Lower lobe of right lung (tissue), 2 donors: ENCODE data around the gene TMEM37. TPM values are rescaled to one million over a fixed set of nuclear protein-coding genes. Genes with fewer than 3 reads are reported as not detected.

Experiments
- ATAC-seq, 2 donors: fragments of 200-7000 bp; cut with Tn5 transposase; one replicate each; pipeline ENCODE4 v1.9.1; 2020 to 2022; ENCODE audit warnings: mild to moderate bottlenecking in 2 of 2, moderate library complexity in 2 of 2
- DNase-seq: peaks from one replicate; pipeline ENCODE4 v3.0.0-alpha.2; 2020
- H3K27ac ChIP-seq: fragments of 200-600 bp; one replicate; pipeline ENCODE4 v1.8.0; 2022
- H3K27me3 ChIP-seq: fragments of 200-600 bp; one replicate; pipeline ENCODE4 v1.8.0; 2022; ENCODE audit warnings: low read depth
- H3K36me3 ChIP-seq: fragments of 200-600 bp; one replicate; pipeline ENCODE4 v1.8.0; 2022; ENCODE audit warnings: mild to moderate bottlenecking
- H3K4me1 ChIP-seq: fragments of 200-600 bp; one replicate; pipeline ENCODE4 v1.8.0; 2022
- H3K4me3 ChIP-seq: fragments of 200-600 bp; one replicate; pipeline ENCODE4 v1.8.0; 2022; ENCODE audit warnings: mild to moderate bottlenecking
- H3K9me3 ChIP-seq: fragments of 200-600 bp; one replicate; pipeline ENCODE4 v1.8.0; 2022
- intact Hi-C: fragments of 100-400 bp; cut with DNase I; formaldehyde crosslinking; loops from one replicate; pipeline ENCODE4 v1.11.0; 2022
- total RNA-seq: library from RNA; stranded (reverse); fragmentation: NEBNext Ultra II Directional; extraction: Animal tissue kit (Norgen Biotek cat#: 25700); gene quantifications from one replicate; pipeline ENCODE4 v1.2.1, GENCODE V29; 2021
- TF ChIP-seq, protein P1 (sequence below): fragments of 200-600 bp; IDR thresholded peaks from one replicate; pipeline ENCODE4 v1.8.0; 2022; ENCODE audit warnings: antibody characterized with exemption, mild to moderate bottlenecking
- donor health status: DM: no; HTN: yes; CAD: no; lungs with severe emphysema.

TMEM37 gene
- total RNA-seq, 1 donor from 2014 or later = 21.7 TPM

DNA sequence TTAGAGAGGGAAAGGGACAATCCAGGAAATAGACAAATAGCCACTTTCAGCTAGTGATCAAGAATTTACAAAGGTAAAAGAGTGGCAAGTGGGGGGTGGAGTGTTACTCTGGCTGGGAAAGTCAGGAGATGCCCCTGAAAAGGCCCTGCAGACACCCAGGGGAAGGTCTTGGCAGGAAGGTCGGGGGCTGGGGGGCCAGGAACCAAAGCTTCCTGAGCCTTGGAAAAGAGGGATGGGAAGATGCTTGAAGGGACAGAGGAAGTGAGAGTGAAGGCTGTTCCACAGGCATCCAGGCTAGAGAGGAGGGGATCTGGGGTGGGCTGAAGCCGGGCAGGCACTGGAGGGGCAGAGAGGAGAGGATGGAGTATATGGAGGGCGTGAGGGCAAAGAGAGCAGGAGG is 3.9 kb upstream of the TMEM37 start:
- Histone ChIP-seq H3K36me3 (no peaks in the 10 kb centered on the region), H3K4me3 (no peak overlapping the region), H3K9me3 (no peaks in the 10 kb centered on the region), H3K4me1 (peaks cover 62% of the 10 kb centered on the region), H3K27me3 (no peaks in the 10 kb centered on the region), H3K27ac (no peak overlapping the region)
- TF ChIP-seq, protein P1, sequence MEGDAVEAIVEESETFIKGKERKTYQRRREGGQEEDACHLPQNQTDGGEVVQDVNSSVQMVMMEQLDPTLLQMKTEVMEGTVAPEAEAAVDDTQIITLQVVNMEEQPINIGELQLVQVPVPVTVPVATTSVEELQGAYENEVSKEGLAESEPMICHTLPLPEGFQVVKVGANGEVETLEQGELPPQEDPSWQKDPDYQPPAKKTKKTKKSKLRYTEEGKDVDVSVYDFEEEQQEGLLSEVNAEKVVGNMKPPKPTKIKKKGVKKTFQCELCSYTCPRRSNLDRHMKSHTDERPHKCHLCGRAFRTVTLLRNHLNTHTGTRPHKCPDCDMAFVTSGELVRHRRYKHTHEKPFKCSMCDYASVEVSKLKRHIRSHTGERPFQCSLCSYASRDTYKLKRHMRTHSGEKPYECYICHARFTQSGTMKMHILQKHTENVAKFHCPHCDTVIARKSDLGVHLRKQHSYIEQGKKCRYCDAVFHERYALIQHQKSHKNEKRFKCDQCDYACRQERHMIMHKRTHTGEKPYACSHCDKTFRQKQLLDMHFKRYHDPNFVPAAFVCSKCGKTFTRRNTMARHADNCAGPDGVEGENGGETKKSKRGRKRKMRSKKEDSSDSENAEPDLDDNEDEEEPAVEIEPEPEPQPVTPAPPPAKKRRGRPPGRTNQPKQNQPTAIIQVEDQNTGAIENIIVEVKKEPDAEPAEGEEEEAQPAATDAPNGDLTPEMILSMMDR = no peak
- DNase-seq = no peak
- intact Hi-C loops = no loop called here
- no peak for ATAC-seq

DNA sequence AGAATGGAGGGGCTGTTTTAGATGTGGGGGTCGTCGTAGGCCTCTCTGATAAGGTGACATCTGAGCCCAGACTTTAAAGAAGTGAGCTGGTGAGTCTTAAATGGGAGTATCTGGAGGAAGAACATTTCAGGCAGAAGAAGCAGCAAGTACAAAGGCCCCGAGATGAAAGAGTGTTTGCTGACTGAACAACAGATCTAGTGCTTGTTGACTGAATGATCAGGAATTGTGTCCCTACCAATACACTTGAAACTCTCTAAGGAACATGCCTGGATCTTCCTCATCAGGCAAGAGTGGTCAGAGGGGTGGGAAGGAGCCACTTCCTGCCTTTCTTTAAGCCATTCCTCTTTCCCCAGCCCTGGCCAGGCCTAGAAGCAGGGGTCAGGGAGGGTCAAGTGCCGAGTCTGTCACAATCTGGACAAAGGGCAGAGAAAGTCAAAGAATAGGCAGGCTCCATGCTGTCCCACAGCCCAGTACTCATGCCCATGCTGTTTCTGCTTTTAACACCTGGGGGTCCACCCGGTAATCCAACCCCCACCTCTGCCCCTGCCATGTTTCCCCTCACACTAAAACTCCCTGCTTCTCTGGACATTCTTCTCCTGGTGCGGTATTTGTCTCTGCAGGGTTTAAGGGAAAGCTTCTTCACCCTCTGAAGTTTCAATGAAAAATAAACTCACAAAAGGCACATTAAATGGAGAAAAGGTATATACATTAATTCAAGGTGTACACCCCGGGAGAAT is 3.0 kb upstream of the TMEM37 start:
- ATAC-seq (peak in 1 of 2 donors; percentile 4), DNase-seq (peak; percentile 68)
- peaks cover 71% of the 10 kb centered on the region for H3K4me1 ChIP-seq
- TF ChIP-seq, protein P1 = no peak
- no peaks in the 10 kb centered on the region for H3K9me3 ChIP-seq
- no peaks in the 10 kb centered on the region for H3K36me3 ChIP-seq
- no peaks in the 10 kb centered on the region for H3K27me3 ChIP-seq
- no peak overlapping the region for H3K4me3 ChIP-seq
- H3K27ac ChIP-seq = peak overlapping the region; percentile 31
- intact Hi-C loops = no loop called here

DNA sequence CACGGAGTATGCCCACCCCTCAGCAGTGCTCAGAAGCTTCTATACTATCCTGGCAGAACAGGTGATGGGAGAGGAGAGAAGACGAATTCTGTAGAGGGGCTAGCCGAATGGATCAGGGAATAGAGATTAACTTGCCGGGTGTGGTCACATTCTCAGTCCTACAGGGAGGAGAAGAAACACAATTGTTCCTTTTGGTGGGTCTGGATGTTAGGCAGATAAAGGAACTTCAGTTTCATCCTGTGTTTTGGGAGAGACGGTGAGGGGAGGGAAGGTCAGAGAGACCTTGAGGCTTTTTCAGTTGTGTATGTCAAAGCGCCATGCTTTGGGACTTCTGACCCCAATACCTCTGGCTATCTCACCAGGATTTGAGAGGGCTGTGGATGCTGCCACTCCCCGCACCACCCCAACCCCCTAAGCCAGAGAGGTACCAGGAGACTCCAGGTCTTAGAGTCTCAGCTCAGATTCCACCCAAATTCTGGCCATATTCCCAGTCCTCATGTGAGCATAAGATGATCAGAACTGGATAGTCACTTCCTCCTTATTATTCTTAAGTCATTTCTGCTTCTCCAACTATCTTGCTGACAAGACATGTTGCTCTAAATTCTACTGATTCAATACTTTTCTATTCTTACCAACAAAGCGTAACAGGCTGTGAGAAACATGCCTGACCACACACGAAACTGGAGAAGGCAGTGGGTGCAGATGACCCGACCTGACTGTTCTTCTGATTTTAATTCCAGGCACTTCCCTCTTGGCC is 2.3 kb upstream of the TMEM37 start:
- ATAC-seq (no peak), DNase-seq (no peak)
- Histone ChIP-seq H3K27ac (peak overlapping the region; percentile 31), H3K9me3 (no peaks in the 10 kb centered on the region), H3K4me3 (no peak overlapping the region), H3K4me1 (peaks cover 79% of the 10 kb centered on the region), H3K36me3 (no peaks in the 10 kb centered on the region), H3K27me3 (no peaks in the 10 kb centered on the region)
- intact Hi-C loops = no loop called here
- TF ChIP-seq, protein P1 = no peak

DNA sequence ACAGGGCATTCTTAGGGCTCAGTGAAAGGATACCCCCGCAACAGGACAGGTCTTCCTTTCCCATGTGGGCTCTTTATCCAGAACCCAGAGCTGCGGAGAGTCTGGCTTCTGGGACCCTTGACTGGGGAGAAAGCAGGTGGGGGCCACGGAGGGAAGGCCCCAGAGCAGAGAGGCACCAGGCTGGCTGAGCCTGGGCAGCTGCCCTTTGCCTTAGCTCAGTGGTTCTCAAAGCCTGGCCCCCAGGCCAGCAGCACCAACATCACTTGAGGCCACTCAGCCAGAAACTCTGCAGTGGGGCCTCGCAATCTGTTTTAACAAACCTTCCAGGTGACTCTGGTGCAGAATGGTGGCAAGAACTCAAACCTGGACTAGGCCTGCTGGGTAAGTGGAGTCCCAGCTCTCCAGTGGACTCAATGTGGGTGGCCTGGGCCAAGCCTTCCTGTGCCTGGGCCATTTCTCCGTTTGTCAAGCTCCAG is 1.6 kb upstream of the TMEM37 start:
- Histone ChIP-seq H3K4me1 (peaks cover 85% of the 10 kb centered on the region), H3K4me3 (no peak overlapping the region), H3K27ac (no peak overlapping the region), H3K36me3 (no peaks in the 10 kb centered on the region), H3K9me3 (no peaks in the 10 kb centered on the region), H3K27me3 (no peaks in the 10 kb centered on the region)
- no peak for ATAC-seq
- intact Hi-C loops = no loop called here
- no peak for DNase-seq
- TF ChIP-seq, protein P1 = no peak

DNA sequence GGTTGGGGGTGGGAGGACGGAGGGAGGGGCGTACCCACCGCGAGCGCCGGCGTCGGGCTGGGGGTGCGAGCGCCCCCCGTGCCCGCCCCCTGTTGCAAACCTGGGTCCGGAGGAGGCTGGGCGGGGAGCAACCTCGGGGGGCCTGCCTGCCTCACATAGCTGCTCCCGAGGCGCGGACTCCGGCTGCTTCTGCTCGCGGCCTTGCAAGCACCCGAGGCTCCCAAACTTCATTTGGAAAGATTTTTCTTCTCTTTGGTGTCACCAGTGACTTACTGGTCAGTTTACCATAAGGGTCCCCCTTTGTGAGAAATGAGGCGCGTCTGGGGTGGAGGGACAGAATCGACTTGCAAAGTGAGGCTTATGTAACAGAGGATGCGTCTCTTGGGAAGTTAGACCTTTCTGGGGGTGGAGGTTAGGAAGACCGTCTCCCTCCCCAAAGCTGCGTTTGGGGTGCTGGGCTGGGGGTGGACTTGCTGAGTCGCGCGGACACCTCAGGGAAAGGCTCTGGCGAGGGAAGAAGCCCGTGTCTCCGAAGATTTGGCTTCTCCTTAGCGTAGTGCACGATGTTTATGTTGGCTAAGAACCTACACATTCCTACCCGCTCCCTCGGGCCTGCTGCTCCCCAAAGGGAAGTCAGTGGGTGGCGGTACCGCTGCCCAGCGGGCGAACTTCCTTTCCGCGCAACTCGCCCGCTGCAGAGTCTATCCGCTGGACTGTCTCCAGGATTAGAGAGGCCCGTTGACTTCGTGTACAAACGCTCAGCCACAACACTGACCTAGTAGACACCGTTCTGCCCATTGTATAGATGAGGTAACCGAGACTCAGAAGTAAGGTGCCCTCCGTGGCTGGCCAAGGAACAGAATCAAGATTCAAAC is 559 bp downstream of the TMEM37 start:
- peak overlapping the region; percentile 83 for H3K27ac ChIP-seq
- H3K27me3 ChIP-seq = no peaks in the 10 kb centered on the region
- no peaks in the 10 kb centered on the region for H3K9me3 ChIP-seq
- peaks cover 81% of the 10 kb centered on the region for H3K4me1 ChIP-seq
- peak overlapping the region; percentile 77 for H3K4me3 ChIP-seq
- intact Hi-C loops = no loop called here
- TF ChIP-seq, protein P1 = no peak
- peaks cover 5% of the 10 kb centered on the region for H3K36me3 ChIP-seq
- ATAC-seq = peak; percentile 46 to 58
- DNase-seq = peak; percentile 71
